AG09319 (cell line): Measurements from ENCODE around the gene CALHM6.

ENCODE experiments used
- DNase-seq: peaks from one replicate; pipeline ENCODE4 v3.0.0-alpha.2; 2010; ENCODE audit warnings: low read depth; ENCODE audit errors: extremely low read depth
- CTCF ChIP-seq: IDR thresholded peaks from 2 replicates; pipeline ENCODE4 v1.5.1; 2011; ENCODE audit warnings: low read depth, mild to moderate bottlenecking, inconsistent platforms, low read length, moderate library complexity

Gene CALHM6

GRCh38 chr6:116451916-116452315 is 9.3 kb upstream of the CALHM6 start:
- no peak for DNase-seq

GRCh38 chr6:116452531-116452930 is 8.6 kb upstream of the CALHM6 start:
- DNase-seq = no peak
- TF ChIP-seq CTCF = no peak

More at GRCh38 chr6:116451916-116452315, 9.3 kb upstream of the CALHM6 start:
- TF ChIP-seq CTCF = no peak

- no peak for DNase-seq
- no peak for TF ChIP-seq CTCF
Observed at GRCh38 chr6:116456106-116456505, 5.1 kb upstream of the CALHM6 start.

DNA sequence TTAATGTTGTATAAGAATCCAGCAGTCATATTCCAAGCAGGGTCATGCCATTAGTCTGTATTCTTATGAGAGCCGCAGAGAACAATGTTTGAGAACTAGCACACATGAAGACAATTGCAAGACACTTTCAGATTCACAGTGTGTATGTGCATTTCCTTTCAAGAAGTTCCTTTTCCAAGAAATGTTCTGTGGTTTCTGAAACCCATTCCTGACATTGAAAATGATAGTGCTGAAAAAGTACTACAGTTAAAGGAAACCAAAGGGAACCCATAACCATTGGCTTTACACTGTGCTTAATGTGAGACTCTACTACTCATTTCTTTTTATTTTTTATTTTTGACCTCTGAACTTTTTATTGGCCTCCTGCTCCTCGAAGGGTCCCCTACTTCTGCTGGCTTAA is 4.2 kb upstream of the CALHM6 start:
- TF ChIP-seq CTCF = no peak

DNA sequence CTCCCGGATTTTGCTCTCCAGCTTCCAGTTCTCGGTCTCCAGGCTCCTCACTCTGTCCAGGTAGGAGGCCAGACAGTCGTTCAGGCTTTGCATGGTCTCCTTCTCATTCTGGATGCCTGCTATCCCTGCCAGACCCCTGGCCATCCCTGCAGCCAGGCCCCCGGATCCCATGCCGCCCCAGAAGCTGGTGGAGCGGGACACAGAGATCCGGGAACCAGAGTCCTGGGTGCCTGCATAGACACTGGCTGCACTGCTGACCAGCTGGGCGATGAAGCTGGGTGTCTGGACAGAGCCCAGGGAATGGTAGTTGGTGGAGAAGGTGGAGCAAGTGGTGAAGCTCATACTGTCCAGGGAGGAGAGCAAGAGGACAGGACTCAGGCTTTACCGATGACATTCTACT is 2.9 kb upstream of the CALHM6 start:
- DNase-seq = no peak
- TF ChIP-seq CTCF = no peak

More for the DNA sequence above, 4.2 kb upstream of the CALHM6 start:
- DNase-seq = no peak

GRCh38 chr6:116459927-116460326 is 1.2 kb upstream of the CALHM6 start:
- TF ChIP-seq CTCF = no peak
- no peak for DNase-seq

DNA sequence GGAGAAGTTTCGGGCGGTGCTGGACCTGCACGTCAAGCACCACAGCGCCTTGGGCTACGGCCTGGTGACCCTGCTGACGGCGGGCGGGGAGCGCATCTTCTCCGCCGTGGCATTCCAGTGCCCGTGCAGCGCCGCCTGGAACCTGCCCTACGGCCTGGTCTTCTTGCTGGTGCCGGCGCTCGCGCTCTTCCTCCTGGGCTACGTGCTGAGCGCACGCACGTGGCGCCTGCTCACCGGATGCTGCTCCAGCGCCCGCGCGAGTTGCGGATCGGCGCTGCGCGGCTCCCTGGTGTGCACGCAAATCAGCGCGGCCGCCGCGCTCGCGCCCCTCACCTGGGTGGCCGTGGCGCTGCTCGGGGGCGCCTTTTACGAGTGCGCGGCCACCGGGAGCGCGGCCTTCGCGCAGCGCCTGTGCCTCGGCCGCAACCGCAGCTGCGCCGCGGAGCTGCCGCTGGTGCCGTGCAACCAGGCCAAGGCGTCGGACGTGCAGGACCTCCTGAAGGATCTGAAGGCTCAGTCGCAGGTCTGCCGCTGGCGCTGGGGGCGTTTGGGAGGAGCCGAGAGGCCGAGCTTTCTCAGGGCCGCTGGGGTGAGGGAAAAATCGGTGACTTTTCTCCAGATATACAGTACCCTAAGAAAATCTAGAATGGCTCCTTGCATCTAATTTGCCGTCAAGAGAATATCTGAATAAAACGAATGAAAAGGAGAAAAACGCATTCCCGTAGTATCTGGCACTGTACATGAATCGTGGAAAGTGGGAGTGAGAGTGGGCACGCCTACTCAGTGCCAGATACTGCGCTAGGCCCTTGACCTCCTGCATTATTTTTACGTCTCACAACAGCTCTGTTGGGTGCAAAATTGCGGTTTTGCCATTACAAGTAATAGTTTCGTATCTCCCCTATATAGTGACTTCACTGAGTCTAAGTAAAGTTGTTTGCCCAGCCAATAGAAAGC is 1.0 kb downstream of the CALHM6 start:
- no peak for TF ChIP-seq CTCF
- DNase-seq = no peak
